ENCODE measurements around the gene COL11A1.

COL11A1 gene

DNA sequence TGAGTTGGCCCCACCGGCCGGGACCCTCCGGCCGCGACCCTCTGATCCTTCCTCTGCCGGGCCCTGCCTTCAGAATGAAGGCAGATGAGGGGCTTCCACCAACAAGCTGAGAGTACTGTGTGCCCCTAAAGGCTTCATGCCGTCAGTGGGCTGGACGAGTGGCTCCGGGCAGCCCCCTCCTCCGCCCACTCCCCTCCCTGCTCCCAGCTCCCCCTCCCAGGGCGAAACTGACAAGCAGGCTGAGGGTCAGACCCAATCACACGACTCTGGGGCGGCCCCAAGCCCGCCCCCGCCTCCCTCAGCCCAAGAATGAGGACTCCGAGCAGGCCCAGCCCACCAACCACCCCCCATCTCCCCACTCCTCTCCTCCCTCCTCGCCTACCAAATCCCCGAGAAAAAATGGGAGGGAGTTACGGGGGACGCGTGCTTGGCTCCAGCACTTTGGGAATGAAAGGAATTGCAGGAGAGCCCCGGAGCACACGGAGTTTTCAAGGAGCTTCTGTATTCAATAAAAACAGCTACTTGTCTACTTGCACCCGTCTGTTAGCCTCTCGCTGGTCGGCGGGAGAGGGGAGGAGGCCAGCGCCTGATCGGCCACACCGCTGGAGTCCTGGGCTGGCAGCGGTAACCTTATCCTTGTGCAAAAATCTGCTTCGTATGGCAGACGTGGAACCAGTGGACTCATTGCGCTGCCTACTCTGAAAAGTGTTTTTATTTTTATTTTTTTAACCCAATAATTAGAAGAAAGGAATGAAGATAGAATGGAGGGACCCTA lies at the start of gene COL11A1:
COL11A1 (minus strand) TSS at position 147 of the 775 bp plus-strand sequence. CDS start 344 bp downstream, outside the sequence.
- H3K27ac ChIP-seq: no peak within 1 kb of the TSS
- no peak for TF ChIP-seq CTCF (conservative IDR thresholded peaks at IDR 0.05)

GRCh38 chr1:103156966-103157365 lies 48.6 kb upstream of the COL11A1 start:
- no peak for TF ChIP-seq CTCF (conservative IDR thresholded peaks at IDR 0.05)
- H3K27ac ChIP-seq: no peak overlapping the region

DNA sequence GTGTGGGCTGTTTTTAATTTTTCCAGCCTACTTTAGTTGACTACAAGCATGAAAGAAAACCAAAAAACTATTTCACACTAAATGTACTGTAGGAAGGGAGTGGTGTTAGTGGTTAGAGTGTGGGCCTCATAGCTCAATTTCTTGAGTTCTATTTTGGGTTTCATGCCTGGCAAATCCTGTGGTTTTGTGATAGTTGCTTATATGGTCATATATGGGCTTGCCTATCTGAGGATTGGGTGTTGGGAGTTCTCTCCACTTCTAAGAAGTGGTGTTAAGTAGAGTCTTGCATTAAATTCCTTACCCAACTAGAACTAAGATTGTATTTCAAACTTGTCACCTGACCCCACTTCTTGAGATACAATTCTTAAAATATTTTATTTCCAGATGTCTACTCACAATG lies 37.8 kb upstream of the COL11A1 start:
- no peak for TF ChIP-seq CTCF (conservative IDR thresholded peaks at IDR 0.05)
- H3K27ac ChIP-seq: no peak overlapping the region

DNA sequence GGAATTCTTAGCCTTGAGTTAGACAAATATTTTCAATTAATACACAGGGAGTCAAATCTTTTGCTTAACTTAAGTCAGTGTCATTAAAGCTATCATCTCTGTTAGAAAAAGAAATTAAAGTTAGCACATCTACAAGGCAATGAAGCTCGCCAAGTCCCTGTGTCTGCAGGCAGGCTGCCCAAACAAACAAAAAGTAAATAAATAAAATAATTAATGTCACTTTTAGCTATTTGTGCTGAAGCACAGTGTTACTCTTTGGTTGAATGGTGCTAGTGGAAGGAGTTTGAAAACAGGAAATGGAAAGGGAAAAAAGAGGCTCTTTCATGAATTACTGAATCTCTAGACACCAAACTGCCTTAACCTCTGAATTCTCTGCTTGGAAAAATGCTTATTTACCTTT lies 37.1 kb upstream of the COL11A1 start:
- no peak overlapping the region for H3K27ac ChIP-seq
- no peak for TF ChIP-seq CTCF (conservative IDR thresholded peaks at IDR 0.05)

DNA sequence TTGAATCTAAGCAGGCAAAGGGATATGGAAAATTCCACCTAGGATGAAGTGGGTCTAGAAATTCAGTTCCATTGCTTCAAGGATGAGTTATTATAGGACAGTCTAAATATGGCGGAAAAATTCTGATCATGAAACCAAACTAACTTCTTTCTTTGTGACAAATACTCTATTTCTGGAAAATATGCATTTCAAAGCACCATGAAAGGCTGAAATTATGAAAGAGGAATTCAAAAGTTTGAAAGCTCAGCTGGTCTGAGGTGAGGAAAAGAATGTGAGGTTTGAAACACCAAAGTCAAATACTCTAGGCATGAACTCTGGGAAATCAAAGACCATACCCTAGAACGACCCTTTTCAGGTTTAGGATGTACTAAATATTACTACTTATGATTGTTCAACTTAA lies 36.4 kb upstream of the COL11A1 start:
- TF ChIP-seq CTCF (conservative IDR thresholded peaks at IDR 0.05): no peak
- no peak overlapping the region for H3K27ac ChIP-seq

DNA sequence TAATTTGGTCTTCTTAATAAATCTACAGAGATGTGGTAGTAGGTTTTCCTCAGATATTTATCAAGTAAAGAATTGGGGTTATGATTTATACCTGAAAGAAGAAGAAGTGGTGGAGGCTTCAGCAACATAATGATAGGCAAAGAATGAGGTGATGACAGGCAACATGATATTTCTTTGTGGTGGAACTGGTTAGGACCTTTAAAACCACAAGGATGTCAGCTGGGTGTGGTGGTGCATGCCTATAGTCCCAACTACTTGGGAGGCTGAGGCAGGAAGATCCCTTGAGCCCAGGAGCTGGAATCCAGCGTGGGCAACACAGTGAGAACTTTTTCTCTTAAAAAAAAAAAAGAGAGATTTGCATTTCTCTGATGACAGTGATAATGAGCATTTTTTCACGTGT lies 34.1 kb upstream of the COL11A1 start:
- no peak for TF ChIP-seq CTCF (conservative IDR thresholded peaks at IDR 0.05)

GRCh38 chr1:103129796-103130195 lies 21.5 kb upstream of the COL11A1 start:
- H3K27ac ChIP-seq: no peak overlapping the region
- TF ChIP-seq CTCF (conservative IDR thresholded peaks at IDR 0.05): no peak

More for the DNA sequence above, 34.1 kb upstream of the COL11A1 start:
- no peak overlapping the region for H3K27ac ChIP-seq

Measured in VCaP (cell line).